ENCODE measurements around the gene DOK7. TPM values are rescaled to one million over a fixed set of nuclear protein-coding genes. Genes with fewer than 3 reads are reported as not detected.
A peak's percentile ranks its signal among the peaks of the same experiment; 100 is the strongest.

The DOK7 gene
- total and polyA plus RNA-seq, 9 donors, result 11.4 to 23.9 (median 17.6) TPM

GRCh38 chr4:3525532-3526430 lies 62.7 kb downstream of the DOK7 start:
- no peaks in the 10 kb centered on the region for H3K27me3 ChIP-seq (ENCODE audit: control insufficient read depth, insufficient read depth, low read length)
- H3K36me3 ChIP-seq (ENCODE audit: control insufficient read depth, insufficient read depth, low read length), result peaks cover 70% of the 10 kb centered on the region
- peaks cover 20% of the 10 kb centered on the region for H3K4me1 ChIP-seq (ENCODE audit: control insufficient read depth, insufficient read depth, low read length)
- H3K9me3 ChIP-seq (replicated peaks; ENCODE audit: control insufficient read depth, low read depth, low read length), result no peaks in the 10 kb centered on the region
- H3K27ac ChIP-seq (ENCODE audit: low read length), result no peak overlapping the region
- WGBS (ENCODE audit: insufficient coverage), result 79% methylated on average over 22 of the region's 33 CpGs
- no peak overlapping the region for H3K4me3 ChIP-seq (ENCODE audit: low read length)
- no peak for DNase-seq

- Histone ChIP-seq H3K4me3 (ENCODE audit: low read length) (no peak overlapping the region), H3K4me1 (ENCODE audit: control insufficient read depth, insufficient read depth, low read length) (peaks cover 20% of the 10 kb centered on the region), H3K27ac (ENCODE audit: low read length) (no peak overlapping the region), H3K36me3 (ENCODE audit: control insufficient read depth, insufficient read depth, low read length) (peaks cover 63% of the 10 kb centered on the region), H3K27me3 (ENCODE audit: control insufficient read depth, insufficient read depth, low read length) (no peaks in the 10 kb centered on the region), H3K9me3 (replicated peaks; ENCODE audit: control insufficient read depth, low read depth, low read length) (no peaks in the 10 kb centered on the region)
- no peak for DNase-seq
- WGBS (ENCODE audit: insufficient coverage), result 87% methylated on average over 16 of the region's 19 CpGs
These were observed 63.4 kb downstream of the DOK7 start for GRCh38 chr4:3526456-3526855.

GRCh38 chr4:3527101-3527913 lies 64.2 kb downstream of the DOK7 start:
- Histone ChIP-seq H3K4me3 (ENCODE audit: low read length) (no peak overlapping the region), H3K36me3 (ENCODE audit: control insufficient read depth, insufficient read depth, low read length) (peaks cover 55% of the 10 kb centered on the region), H3K4me1 (ENCODE audit: control insufficient read depth, insufficient read depth, low read length) (peaks cover 25% of the 10 kb centered on the region), H3K27me3 (ENCODE audit: control insufficient read depth, insufficient read depth, low read length) (no peaks in the 10 kb centered on the region), H3K27ac (ENCODE audit: low read length) (no peak overlapping the region), H3K9me3 (replicated peaks; ENCODE audit: control insufficient read depth, low read depth, low read length) (no peaks in the 10 kb centered on the region)
- WGBS (ENCODE audit: insufficient coverage), result 89% methylated on average over 14 of the region's 14 CpGs
- peak; percentile 0 for DNase-seq

GRCh38 chr4:3527914-3528876 lies 65.1 kb downstream of the DOK7 start:
- no peak overlapping the region for H3K27ac ChIP-seq (ENCODE audit: low read length)
- 85% methylated on average over 27 of the region's 27 CpGs for WGBS (ENCODE audit: insufficient coverage)
- H3K4me1 ChIP-seq (ENCODE audit: control insufficient read depth, insufficient read depth, low read length), result peaks cover 31% of the 10 kb centered on the region
- H3K27me3 ChIP-seq (ENCODE audit: control insufficient read depth, insufficient read depth, low read length), result no peaks in the 10 kb centered on the region
- DNase-seq, result peak; percentile 1
- no peaks in the 10 kb centered on the region for H3K9me3 ChIP-seq (replicated peaks; ENCODE audit: control insufficient read depth, low read depth, low read length)
- H3K36me3 ChIP-seq (ENCODE audit: control insufficient read depth, insufficient read depth, low read length), result peaks cover 46% of the 10 kb centered on the region
- H3K4me3 ChIP-seq (ENCODE audit: low read length), result no peak overlapping the region

- H3K27ac ChIP-seq (ENCODE audit: low read length), result no peak overlapping the region
- peaks cover 35% of the 10 kb centered on the region for H3K36me3 ChIP-seq (ENCODE audit: control insufficient read depth, insufficient read depth, low read length)
- H3K27me3 ChIP-seq (ENCODE audit: control insufficient read depth, insufficient read depth, low read length), result no peaks in the 10 kb centered on the region
- no peaks in the 10 kb centered on the region for H3K9me3 ChIP-seq (replicated peaks; ENCODE audit: control insufficient read depth, low read depth, low read length)
- WGBS (ENCODE audit: insufficient coverage), result 82% methylated on average over 11 of the region's 12 CpGs
- DNase-seq, result peak; percentile 47
- peaks cover 29% of the 10 kb centered on the region for H3K4me1 ChIP-seq (ENCODE audit: control insufficient read depth, insufficient read depth, low read length)
- H3K4me3 ChIP-seq (ENCODE audit: low read length), result no peak overlapping the region
These were observed 66.3 kb downstream of the DOK7 start for GRCh38 chr4:3529363-3529762.

- H3K4me1 ChIP-seq (ENCODE audit: control insufficient read depth, insufficient read depth, low read length), result peaks cover 25% of the 10 kb centered on the region
- H3K36me3 ChIP-seq (ENCODE audit: control insufficient read depth, insufficient read depth, low read length), result peaks cover 30% of the 10 kb centered on the region
- no peak overlapping the region for H3K27ac ChIP-seq (ENCODE audit: low read length)
- H3K4me3 ChIP-seq (ENCODE audit: low read length), result no peak overlapping the region
- H3K27me3 ChIP-seq (ENCODE audit: control insufficient read depth, insufficient read depth, low read length), result no peaks in the 10 kb centered on the region
- 86% methylated on average over 13 of the region's 16 CpGs for WGBS (ENCODE audit: insufficient coverage)
- DNase-seq, result peak; percentile 0
- no peaks in the 10 kb centered on the region for H3K9me3 ChIP-seq (replicated peaks; ENCODE audit: control insufficient read depth, low read depth, low read length)
These were observed 66.9 kb downstream of the DOK7 start for GRCh38 chr4:3530051-3530450.

- H3K4me1 ChIP-seq (ENCODE audit: control insufficient read depth, insufficient read depth, low read length), result peaks cover 25% of the 10 kb centered on the region
- DNase-seq, result no peak
- H3K27ac ChIP-seq (ENCODE audit: low read length), result no peak overlapping the region
- H3K36me3 ChIP-seq (ENCODE audit: control insufficient read depth, insufficient read depth, low read length), result peaks cover 30% of the 10 kb centered on the region
- H3K27me3 ChIP-seq (ENCODE audit: control insufficient read depth, insufficient read depth, low read length), result no peaks in the 10 kb centered on the region
- 60% methylated on average over 15 of the region's 18 CpGs for WGBS (ENCODE audit: insufficient coverage)
- H3K9me3 ChIP-seq (replicated peaks; ENCODE audit: control insufficient read depth, low read depth, low read length), result no peaks in the 10 kb centered on the region
- H3K4me3 ChIP-seq (ENCODE audit: low read length), result peak overlapping the region; percentile 8
These were observed 67.7 kb downstream of the DOK7 start for GRCh38 chr4:3530663-3531254.

- Histone ChIP-seq H3K27ac (ENCODE audit: low read length) (no peak overlapping the region), H3K4me1 (ENCODE audit: control insufficient read depth, insufficient read depth, low read length) (peaks cover 25% of the 10 kb centered on the region)
- 11% methylated on average over 14 of the region's 17 CpGs for WGBS (ENCODE audit: insufficient coverage)
These were observed 68.3 kb downstream of the DOK7 start for GRCh38 chr4:3531318-3531878.

More at GRCh38 chr4:3531318-3531878, 68.3 kb downstream of the DOK7 start:
- Histone ChIP-seq H3K9me3 (replicated peaks; ENCODE audit: control insufficient read depth, low read depth, low read length) (no peaks in the 10 kb centered on the region), H3K27me3 (ENCODE audit: control insufficient read depth, insufficient read depth, low read length) (no peaks in the 10 kb centered on the region), H3K4me3 (ENCODE audit: low read length) (peak overlapping the region; percentile 89), H3K36me3 (ENCODE audit: control insufficient read depth, insufficient read depth, low read length) (peaks cover 29% of the 10 kb centered on the region)
- DNase-seq, result no peak

Data from muscle of leg (tissue), 11 donors.